Epithelial cell of proximal tubule (primary cell): ENCODE results near the gene CNGB1. TPM values are rescaled to one million over a fixed set of nuclear protein-coding genes. Genes with fewer than 3 reads are reported as not detected.

ENCODE experiments used
- DNase-seq: peaks from one replicate; pipeline ENCODE4 v3.0.0-alpha.2; 2011; ENCODE audit warnings: low read depth
- H3K4me3 ChIP-seq: 2 replicates; pipeline ENCODE4 v1.5.1; 2011; ENCODE audit warnings: low read depth, mild to moderate bottlenecking, low read length
- total RNA-seq: library from RNA; depleted of rRNA; stranded (reverse); fragments of >200 nt; gene quantifications from 2 replicates; pipeline ENCODE4 v1.2.3, GENCODE V29; 2015
- TF ChIP-seq, protein P1 (sequence below): conservative IDR thresholded peaks from 2 replicates; pipeline ENCODE4 v1.5.1; 2012; ENCODE audit warnings: low read depth, mild to moderate bottlenecking, low read length

Gene CNGB1
- total RNA-seq, 1 donor from 2014 or later, result 1.4 TPM

DNA sequence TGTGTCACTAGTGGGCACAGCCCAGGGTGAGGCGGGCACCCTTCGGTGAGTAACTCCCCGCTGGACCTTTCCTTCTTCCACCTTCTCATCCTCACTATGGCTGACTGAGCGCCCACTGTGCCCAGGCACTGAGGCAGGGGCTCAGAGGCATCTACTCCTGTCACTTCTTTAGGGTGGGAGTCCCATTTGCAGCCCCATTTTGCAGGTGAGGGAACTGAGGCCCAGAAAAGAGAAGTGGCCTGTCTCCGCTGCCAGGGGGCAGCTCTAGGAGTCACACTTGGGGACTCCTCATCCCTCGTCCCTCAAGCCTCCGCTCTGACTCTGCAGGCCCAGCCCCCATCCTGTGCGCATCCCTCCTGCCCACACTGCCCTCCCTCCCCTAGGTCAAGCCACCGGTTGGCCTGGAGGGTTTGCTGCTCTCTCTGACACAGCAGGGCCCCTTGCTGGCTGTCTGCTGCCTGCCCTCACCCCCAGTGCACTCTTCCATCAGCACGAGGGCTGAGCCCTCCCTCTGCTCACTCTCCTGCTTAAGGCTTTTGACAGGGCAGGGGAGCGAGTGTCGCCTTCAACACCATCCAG, 62.4 kb downstream of the CNGB1 start:
- DNase-seq, result no peak
- no peak overlapping the region for H3K4me3 ChIP-seq
- TF ChIP-seq, protein P1, sequence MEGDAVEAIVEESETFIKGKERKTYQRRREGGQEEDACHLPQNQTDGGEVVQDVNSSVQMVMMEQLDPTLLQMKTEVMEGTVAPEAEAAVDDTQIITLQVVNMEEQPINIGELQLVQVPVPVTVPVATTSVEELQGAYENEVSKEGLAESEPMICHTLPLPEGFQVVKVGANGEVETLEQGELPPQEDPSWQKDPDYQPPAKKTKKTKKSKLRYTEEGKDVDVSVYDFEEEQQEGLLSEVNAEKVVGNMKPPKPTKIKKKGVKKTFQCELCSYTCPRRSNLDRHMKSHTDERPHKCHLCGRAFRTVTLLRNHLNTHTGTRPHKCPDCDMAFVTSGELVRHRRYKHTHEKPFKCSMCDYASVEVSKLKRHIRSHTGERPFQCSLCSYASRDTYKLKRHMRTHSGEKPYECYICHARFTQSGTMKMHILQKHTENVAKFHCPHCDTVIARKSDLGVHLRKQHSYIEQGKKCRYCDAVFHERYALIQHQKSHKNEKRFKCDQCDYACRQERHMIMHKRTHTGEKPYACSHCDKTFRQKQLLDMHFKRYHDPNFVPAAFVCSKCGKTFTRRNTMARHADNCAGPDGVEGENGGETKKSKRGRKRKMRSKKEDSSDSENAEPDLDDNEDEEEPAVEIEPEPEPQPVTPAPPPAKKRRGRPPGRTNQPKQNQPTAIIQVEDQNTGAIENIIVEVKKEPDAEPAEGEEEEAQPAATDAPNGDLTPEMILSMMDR, result no peak

DNA sequence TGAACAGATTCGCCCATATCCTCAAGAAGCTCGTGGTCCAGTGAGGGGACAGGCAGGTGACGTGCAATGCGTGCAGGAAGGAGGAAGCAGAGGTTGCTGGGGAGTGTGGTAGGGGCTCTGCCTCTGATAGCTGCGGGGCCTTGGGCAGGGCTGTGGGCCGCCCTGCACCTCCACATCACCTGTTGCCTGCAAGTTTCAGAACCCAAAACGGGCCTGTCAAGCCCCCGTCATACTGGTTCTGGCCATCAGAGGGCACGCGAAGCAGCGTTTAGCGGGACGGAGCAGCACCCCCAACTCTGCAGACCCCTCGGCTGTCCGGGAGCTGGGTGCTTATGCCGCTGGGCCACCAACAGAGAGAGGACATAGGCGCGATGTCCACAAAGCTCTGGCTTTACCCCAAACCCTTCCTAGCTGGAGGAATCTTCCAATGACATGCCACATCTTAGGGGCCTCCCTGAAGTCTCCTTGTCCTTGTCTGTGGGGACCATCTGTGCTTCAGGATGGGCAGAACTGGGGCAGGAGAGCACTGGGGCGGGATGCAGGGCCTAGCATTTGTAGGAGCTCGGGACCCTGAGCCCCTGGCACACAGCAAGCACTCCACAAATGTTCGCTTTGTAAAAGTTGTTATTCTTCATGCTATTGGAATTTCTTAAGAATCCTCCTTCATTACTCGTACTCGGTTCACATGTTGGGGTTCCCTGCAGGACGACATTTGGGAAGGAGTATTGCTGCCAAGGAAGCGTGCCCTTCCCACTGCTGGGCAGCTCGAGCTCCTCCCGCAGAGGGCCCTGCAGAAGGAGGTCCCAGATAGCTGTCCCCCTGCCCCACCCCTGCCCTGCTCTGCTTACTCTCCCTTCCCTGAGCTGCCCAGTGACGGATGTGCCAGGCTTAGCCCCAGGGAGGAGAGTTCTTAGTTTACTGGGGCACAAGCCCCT, 64.3 kb downstream of the CNGB1 start:
- TF ChIP-seq, protein P1, result peak; percentile 58

DNA sequence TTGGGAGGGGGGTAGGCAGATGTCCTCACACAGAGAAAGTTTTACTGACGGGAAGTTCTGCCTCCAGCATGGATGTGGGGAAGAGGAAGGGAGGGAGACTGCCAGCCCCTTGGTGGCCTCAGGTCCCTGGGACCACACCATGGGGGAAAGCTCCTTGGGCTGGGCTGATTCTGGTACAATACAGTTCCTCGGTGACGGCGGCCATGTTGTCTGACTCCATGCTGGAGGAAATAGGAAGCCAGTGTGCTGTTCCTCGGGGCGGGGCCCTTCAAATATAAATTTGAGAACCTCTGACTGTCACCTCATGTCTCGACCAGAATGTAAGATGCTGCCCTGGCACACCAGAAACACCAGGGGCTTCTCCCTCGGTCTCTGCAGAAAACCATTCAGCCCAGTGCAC, 66.8 kb downstream of the CNGB1 start:
- TF ChIP-seq, protein P1, result no peak
- no peak overlapping the region for H3K4me3 ChIP-seq
- no peak for DNase-seq

More for the DNA sequence above, 64.3 kb downstream of the CNGB1 start:
- H3K4me3 ChIP-seq, result no peak overlapping the region
- DNase-seq, result no peak

DNA sequence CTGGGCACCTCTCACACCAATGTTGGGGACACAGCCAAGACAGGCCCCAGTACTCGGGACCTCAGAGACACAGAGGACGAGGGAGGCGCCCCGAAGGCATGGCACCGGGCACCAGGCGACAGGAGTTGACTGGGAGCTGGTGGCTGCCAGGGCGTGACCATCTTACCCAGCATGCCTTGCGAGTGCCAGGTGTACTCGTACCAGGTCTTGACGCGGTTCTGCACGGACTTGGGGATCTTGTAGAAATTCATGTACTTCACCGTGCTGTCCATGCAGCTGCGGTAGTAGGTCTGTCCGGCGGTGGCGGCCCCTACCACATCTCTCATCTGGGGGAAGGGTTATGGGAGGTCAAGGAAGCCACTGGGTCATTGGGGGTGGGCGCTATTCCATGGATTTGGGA, 67.3 kb downstream of the CNGB1 start:
- TF ChIP-seq, protein P1, result no peak
- no peak for DNase-seq
- H3K4me3 ChIP-seq, result no peak overlapping the region

DNA sequence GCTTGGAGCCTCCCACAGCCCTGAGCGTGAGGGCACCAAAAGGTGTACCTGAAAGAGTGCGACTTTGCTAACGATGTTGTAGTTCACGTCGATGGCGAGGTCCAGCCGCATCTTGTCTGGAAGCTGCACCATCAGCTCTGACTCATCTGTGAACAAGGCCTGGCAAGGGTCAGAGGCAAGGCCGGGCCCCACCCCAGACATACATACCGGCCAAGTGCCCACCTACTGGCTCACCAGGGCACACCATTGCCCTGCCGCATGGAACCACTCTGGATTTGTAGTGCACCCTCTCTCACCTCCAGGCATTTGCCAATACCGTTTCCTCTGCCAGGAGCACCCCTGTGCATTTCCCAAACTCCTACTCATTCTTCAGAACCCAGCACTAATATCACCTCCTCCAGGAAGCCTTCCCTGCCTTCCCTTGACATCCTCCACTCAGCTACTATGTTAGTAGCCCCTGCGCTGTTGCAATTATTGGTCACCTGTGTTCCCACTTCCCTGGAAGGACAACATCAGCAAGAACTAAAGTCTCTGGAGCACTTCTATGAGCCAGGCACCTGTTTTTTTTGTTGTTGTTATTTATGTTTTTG, 69.4 kb downstream of the CNGB1 start:
- no peak overlapping the region for H3K4me3 ChIP-seq
- no peak for DNase-seq
- TF ChIP-seq, protein P1, result no peak

DNA sequence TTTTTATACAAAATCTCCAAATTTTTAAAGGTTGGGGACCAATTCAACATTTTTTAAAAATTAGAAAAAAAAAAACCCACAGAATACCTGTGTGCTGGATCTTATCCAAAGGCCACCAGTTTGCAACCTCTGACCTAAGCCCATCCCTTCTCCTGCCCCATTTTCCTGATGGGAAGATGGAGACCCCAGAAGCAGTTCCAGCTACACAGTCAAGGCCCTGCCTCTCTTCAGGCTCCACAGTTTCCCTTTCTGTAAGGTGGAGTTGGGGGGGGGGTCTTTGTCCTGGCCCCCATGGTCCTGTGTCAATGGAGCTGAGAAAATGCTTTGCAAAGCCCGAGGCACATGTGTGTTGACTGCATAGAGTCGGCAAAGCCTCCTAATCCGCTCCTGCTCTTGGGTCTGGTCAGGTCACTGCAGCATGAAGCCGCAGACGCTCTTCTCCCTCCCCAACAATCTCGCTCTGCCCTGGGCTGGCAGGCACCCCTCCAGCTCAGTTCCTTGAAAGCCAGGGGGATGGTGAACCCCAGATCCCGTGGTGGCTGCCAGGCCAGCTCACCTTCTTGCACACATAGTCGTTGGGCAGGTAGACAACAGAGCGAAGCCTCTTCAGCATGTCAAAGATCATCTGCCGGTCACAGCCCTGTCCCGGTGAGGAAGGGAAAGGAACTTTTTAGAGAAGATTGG, 70.0 kb downstream of the CNGB1 start:
- TF ChIP-seq, protein P1, result no peak
- H3K4me3 ChIP-seq, result no peak overlapping the region
- DNase-seq, result no peak
